GM23338 (cell line): ENCODE measurements around the gene GABRR2. TPM values are rescaled to one million over a fixed set of nuclear protein-coding genes. Genes with fewer than 3 reads are reported as not detected.
"Not testable (repeated sequence)": the region's sequence is repeated elsewhere in the genome, so short reads cannot be mapped to it uniquely, and the experiment has no call there.

ENCODE experiments used
- ATAC-seq: fragments of 200-7000 bp; cut with Tn5 transposase; 3 replicates; pipeline ENCODE4 v1.9.1; 2020
- DNase-seq: peaks from one replicate; pipeline ENCODE4 v3.0.0-alpha.2; 2015; ENCODE audit warnings: low spot score
- H2AFZ ChIP-seq: fragments of 200-600 bp; sonication (generic); 2 replicates; pipeline ENCODE4 v1.8.0; 2016; ENCODE audit warnings: antibody characterized with exemption, mild to moderate bottlenecking, moderate library complexity
- H3F3A ChIP-seq: fragments of 200-600 bp; sonication (generic); replicated peaks from 2 replicates; pipeline ENCODE4 v1.8.0; 2017; ENCODE audit warnings: antibody characterized with exemption, mixed run types, low read depth
- H3K27ac ChIP-seq: fragments of 200-600 bp; sonication (generic); 2 replicates; pipeline ENCODE4 v1.6.1; 2016; ENCODE audit warnings: low read depth
- H3K27me3 ChIP-seq: fragments of 200-600 bp; sonication (generic); 2 replicates; pipeline ENCODE4 v1.8.0; 2016; ENCODE audit warnings: mild to moderate bottlenecking, mixed run types, moderate library complexity; ENCODE audit not compliant: insufficient read depth
- H3K36me3 ChIP-seq: fragments of 200-600 bp; sonication (generic); 2 replicates; pipeline ENCODE4 v1.8.0; 2016; ENCODE audit warnings: mild to moderate bottlenecking; ENCODE audit not compliant: insufficient read depth
- H3K4me1 ChIP-seq: fragments of 200-600 bp; sonication (generic); 2 replicates; pipeline ENCODE4 v1.8.0; 2016; ENCODE audit warnings: mild to moderate bottlenecking, moderate library complexity; ENCODE audit not compliant: insufficient read depth
- H3K4me2 ChIP-seq: fragments of 200-600 bp; sonication (generic); 2 replicates; pipeline ENCODE4 v1.7.1; 2017; ENCODE audit warnings: mixed run types
- H3K4me3 ChIP-seq: fragments of 200-600 bp; sonication (generic); 2 replicates; pipeline ENCODE4 v1.6.1; 2016; ENCODE audit warnings: mixed run types
- H3K79me2 ChIP-seq: fragments of 200-600 bp; sonication (generic); replicated peaks from 2 replicates; pipeline ENCODE4 v1.8.0; 2017; ENCODE audit warnings: mild to moderate bottlenecking; ENCODE audit not compliant: insufficient read depth
- H3K9me2 ChIP-seq: fragments of 200-600 bp; sonication (generic); 2 replicates; pipeline ENCODE4 v1.8.0; 2017; ENCODE audit not compliant: insufficient read depth
- H4K20me1 ChIP-seq: fragments of 200-600 bp; sonication (generic); replicated peaks from 2 replicates; pipeline ENCODE4 v1.8.0; 2017; ENCODE audit warnings: mild to moderate bottlenecking; ENCODE audit not compliant: insufficient read depth
- H3K27ac Mint-ChIP-seq: 2 replicates; pipeline ENCODE4 v1.8.0; 2020; ENCODE audit warnings: inconsistent platforms, mild to moderate bottlenecking, moderate library complexity, mixed read lengths
- H3K27me3 Mint-ChIP-seq: 3 replicates; pipeline ENCODE4 v1.8.0; 2022; ENCODE audit warnings: low read depth, mild to moderate bottlenecking, moderate library complexity, mixed read lengths, inconsistent platforms; ENCODE audit not compliant: insufficient read depth, poor library complexity
- H3K36me3 Mint-ChIP-seq: 3 replicates; pipeline ENCODE4 v1.8.0; 2021; ENCODE audit warnings: low read depth, mild to moderate bottlenecking, inconsistent platforms, moderate library complexity, mixed read lengths
- H3K4me1 Mint-ChIP-seq: 3 replicates; pipeline ENCODE4 v1.8.0; 2020; ENCODE audit warnings: mild to moderate bottlenecking, inconsistent platforms, mixed read lengths
- H3K4me3 Mint-ChIP-seq: 3 replicates; pipeline ENCODE4 v1.8.0; 2021; ENCODE audit warnings: moderate library complexity, mild to moderate bottlenecking, inconsistent platforms, mixed read lengths
- H3K9me3 Mint-ChIP-seq: 3 replicates; pipeline ENCODE4 v1.8.0; 2020; ENCODE audit warnings: moderate library complexity, mild to moderate bottlenecking, inconsistent platforms, mixed read lengths
- CTCF ChIP-seq, 2 experiments: fragments of 200-600 bp in 1 of 2; sonication (generic) in 1 of 2; conservative IDR thresholded peaks; 2 replicates each; pipeline versions ENCODE4 v1.5.1 to v1.6.1; 2016 to 2017; ENCODE audit warnings: antibody characterized with exemption in 2 of 2, low read depth in 2 of 2, mild to moderate bottlenecking in 2 of 2, moderate library complexity in 1 of 2
- ETS1 ChIP-seq: IDR thresholded peaks from 2 replicates; pipeline ENCODE4 v1.6.1; 2016; ENCODE audit warnings: antibody characterized with exemption
- JUNB ChIP-seq: IDR thresholded peaks from one replicate; pipeline ENCODE4 v1.6.1; 2016; ENCODE audit warnings: antibody characterized with exemption; ENCODE audit not compliant: unreplicated experiment
- NANOG ChIP-seq: IDR thresholded peaks from 2 replicates; pipeline ENCODE4 v1.6.1; 2016; ENCODE audit warnings: antibody characterized with exemption, borderline replicate concordance
- REST ChIP-seq: IDR thresholded peaks from one replicate; pipeline ENCODE4 v1.6.1; 2018; ENCODE audit warnings: antibody characterized with exemption; ENCODE audit not compliant: unreplicated experiment
- STAT1 ChIP-seq: IDR thresholded peaks from one replicate; pipeline ENCODE4 v1.6.1; 2016; ENCODE audit warnings: antibody characterized with exemption; ENCODE audit not compliant: unreplicated experiment
- ZNF114 ChIP-seq: fragments of 250-450 bp; sonication (Bioruptor Pico); IDR thresholded peaks from 2 replicates; pipeline ENCODE4 v1.5.0; 2020; ENCODE audit warnings: mild to moderate bottlenecking, moderate library complexity
- ZNF462 ChIP-seq: fragments of 250-450 bp; sonication (Bioruptor Pico); IDR thresholded peaks from 2 replicates; pipeline ENCODE4 v1.5.0; 2020; ENCODE audit warnings: mild to moderate bottlenecking, moderate library complexity
- polyA plus RNA-seq: library from polyadenylated mRNA; unstranded; fragments of >200 nt; fragmentation: Nextera tagmentation; extraction: Ambion mirVana; gene quantifications from 2 replicates; pipeline ENCODE4 v1.2.1, GENCODE V29; 2016
- total RNA-seq: library from RNA; depleted of rRNA; stranded (reverse); fragments of >200 nt; shearing (Covaris generic); gene quantifications from 2 replicates; pipeline ENCODE4 v1.2.3, GENCODE V29; 2014

GABRR2 gene
- total and polyA plus RNA-seq, 2 experiments from 2014 or later: not detected

GRCh38 chr6:89233605-89234004, 81.5 kb downstream of the GABRR2 start:
- peaks cover 44% of the 10 kb centered on the region for H3K36me3 Mint-ChIP-seq
- not testable (repeated sequence) for ATAC-seq, H3K4me3 ChIP-seq, H4K20me1 ChIP-seq, H3K36me3 ChIP-seq, H3K9me2 ChIP-seq, H3K4me1 Mint-ChIP-seq, H3K27ac ChIP-seq, H3F3A ChIP-seq, H3K4me3 Mint-ChIP-seq, DNase-seq, H3K4me1 ChIP-seq, H3K27ac Mint-ChIP-seq, H3K27me3 ChIP-seq, H3K79me2 ChIP-seq, H2AFZ ChIP-seq, H3K27me3 Mint-ChIP-seq, H3K4me2 ChIP-seq
- H3K9me3 Mint-ChIP-seq: peaks cover 48% of the 10 kb centered on the region

GRCh38 chr6:89222712-89223039, 92.4 kb downstream of the GABRR2 start:
- Mint-ChIP-seq H3K27me3 (peaks cover 4% of the 10 kb centered on the region), H3K4me3 (no peak overlapping the region), H3K9me3 (peaks cover 18% of the 10 kb centered on the region), H3K4me1 (peaks cover 4% of the 10 kb centered on the region; the same call in 2 of the 3 replicates), H3K36me3 (peaks cover 4% of the 10 kb centered on the region; the same call in 2 of the 3 replicates), H3K27ac (no peak overlapping the region)
- Histone ChIP-seq H3K27me3 (no peaks in the 10 kb centered on the region), H3K79me2 (no peaks in the 10 kb centered on the region), H3K9me2 (no peaks in the 10 kb centered on the region; the same call in 1 of the 2 replicates), H3F3A (no peaks in the 10 kb centered on the region), H3K27ac (no peak overlapping the region), H3K4me3 (no peak overlapping the region), H3K36me3 (no peaks in the 10 kb centered on the region), H4K20me1 (no peaks in the 10 kb centered on the region), H3K4me2 (no peak overlapping the region), H2AFZ (no peak overlapping the region), H3K4me1 (0 out of 2 replicates have a peak, but pooled peaks cover under 1% of the 10 kb centered on the region)
- ATAC-seq (no peak), DNase-seq (no peak)
- TF ChIP-seq ZNF462 (CRISPR knock-in tag) (no peak), STAT1 (no peak), ETS1 (no peak), JUNB (no peak), CTCF (conservative IDR thresholded peaks at IDR 0.05; ENCODE audit: low read depth in 2 of 2) (no peak), ZNF114 (CRISPR knock-in tag) (no peak), REST (no peak), NANOG (no peak)
